Occipital lobe (tissue), 2 donors: ENCODE measurements around the gene VAT1. TPM values are rescaled to one million over a fixed set of nuclear protein-coding genes. Genes with fewer than 3 reads are reported as not detected.
"Not testable (repeated sequence)": the region's sequence is repeated elsewhere in the genome, so short reads cannot be mapped to it uniquely, and the experiment has no call there.

Experiments used
- DNase-seq: peaks from one replicate; lab custom pipeline; 2025; lab: John Stamatoyannopoulos, UW
- total RNA-seq: library from RNA; depleted of rRNA; stranded (reverse); fragments of >200 nt; gene quantifications from one replicate; pipeline ENCODE4 v1.2.3, GENCODE V29; 2014

VAT1 gene
- total RNA-seq, 1 donor from 2014 or later = 58.3 TPM

DNA sequence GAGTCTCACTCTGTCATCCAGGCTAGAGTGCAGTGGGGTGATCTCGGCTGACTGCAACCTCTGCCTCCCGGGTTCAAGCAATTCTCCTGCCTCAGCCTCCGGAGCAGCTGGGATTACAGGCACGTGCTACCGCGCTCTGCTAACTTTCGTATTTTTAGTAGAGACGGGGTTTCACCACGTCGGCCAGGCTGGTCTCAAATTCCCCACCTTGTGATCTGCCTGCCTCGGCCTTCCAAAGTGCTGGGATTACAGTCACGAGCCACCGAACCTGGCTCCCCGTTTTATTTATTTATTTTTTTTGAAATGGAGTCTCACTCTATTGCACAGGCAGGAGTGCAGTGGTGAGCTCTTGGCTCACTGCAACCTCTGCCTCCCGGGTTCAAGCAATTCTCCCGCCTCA is 46.5 kb downstream of the VAT1 start:
- DNase-seq = not testable (repeated sequence)

DNA sequence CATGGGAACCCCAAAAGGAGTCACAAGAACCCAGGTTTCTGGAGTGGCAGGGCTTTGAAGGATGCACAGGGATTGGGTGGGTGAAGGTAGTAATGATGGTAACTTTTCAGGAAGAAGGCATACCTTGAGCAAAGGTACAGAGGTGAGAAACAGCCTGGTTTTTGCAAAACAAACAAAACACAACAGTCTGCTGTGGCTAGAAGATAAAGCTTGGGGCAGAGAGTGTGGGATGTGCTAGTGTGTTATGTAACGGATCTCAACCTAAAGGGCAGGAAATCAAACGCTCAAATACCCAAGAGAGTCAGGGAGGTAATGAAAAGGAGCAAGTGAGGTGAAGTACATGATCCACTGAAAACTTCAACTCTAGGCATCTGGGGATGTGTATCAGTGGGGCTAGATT is 46.9 kb downstream of the VAT1 start:
- DNase-seq = no peak

DNA sequence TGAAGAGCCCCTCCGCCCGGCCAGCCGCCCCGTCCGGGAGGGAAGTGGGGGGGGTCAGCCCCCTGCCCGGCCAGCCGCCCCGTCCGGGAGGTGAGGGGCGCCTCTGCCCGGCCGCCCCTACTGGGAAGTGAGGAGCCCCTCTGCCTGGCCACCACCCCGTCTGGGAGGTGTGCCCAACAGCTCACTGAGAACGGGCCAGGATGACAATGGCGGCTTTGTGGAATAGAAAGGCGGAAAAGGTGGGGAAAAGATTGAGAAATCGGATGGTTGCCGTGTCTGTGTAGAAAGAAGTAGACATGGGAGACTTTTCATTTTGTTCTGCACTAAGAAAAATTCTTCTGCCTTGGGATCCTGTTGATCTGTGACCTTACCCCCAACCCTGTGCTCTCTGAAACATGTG is 48.9 kb downstream of the VAT1 start:
- not testable (repeated sequence) for DNase-seq

DNA sequence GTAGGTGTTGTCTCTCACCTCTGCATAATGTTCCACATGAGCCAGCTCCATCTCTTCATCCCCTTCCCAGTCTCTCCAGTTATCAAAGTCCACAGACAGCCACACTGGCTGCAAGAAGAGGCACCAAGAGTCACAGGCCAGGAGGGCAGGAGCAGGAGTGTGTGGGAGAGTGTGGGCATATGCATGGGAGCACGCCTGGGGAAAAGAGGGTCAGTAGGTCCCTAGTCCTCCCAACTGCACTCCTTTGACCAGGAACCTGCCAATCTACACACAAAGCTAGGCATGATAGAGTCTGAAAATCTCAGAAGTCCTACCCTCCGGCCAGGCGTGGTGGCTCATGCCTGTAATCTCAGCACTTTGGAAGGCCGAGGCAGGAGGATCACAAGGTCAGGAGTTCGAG is 50.6 kb downstream of the VAT1 start:
- DNase-seq = no peak

DNA sequence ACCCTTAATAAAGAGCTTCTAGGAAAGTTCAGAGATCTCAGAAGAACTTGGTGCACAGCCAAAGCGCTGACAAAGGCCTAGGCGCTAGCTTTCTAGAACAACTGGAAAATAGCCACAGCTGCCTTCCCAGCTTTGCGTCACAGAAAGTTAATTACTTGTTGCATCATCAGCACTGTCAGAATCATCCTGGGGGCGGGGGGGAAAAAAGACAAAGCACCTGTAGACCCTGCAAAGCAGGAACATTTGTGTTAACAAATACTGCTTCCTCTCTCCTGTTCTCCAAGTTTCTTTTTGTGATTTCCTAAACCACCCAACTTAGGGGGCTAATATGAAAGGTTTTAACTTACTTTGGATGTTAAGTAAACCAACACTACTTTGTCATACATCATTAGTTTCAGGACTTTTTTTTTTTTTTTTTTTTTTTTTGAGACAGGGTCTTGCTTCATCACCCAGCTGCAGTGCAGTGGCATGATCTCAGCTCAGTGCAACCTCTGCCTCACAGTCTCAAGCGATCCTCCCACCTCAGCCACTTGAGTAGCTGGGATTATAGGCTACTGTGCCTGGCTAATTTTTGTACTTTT is 53.1 kb downstream of the VAT1 start:
- no peak for DNase-seq

DNA sequence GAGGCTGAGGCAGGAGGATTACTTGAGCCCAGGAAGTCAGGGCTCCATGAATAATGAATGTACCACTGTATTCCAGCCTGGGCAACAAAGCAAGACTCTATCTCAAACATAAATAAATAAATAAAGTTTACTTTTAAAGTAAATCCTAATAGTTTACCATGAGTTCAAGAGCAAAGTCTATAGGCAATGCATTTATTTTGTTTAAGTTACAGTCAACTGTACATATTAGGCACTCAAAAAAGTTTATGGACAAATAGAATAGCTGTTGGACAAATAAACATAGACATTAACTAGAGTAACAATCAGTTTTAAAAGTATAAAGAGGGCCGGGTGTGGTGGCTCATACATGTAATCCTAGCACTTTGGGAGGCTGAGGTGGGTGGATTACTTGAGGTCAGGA is 54.3 kb downstream of the VAT1 start:
- no peak for DNase-seq

Other genes with a start within 250 kb of the VAT1 start
- gene VPS25, start 248.9 kb downstream of the VAT1 start, total RNA-seq = 24.5 TPM
- gene WNK4, start 241.8 kb downstream of the VAT1 start, total RNA-seq = 0.31 TPM
- gene COA3, start 223.7 kb downstream of the VAT1 start, total RNA-seq = 61.8 TPM
- 0.47 TPM for gene CNTD1, start 223.5 kb downstream of the VAT1 start, total RNA-seq
- 57.7 TPM for gene BECN1, start 198.1 kb downstream of the VAT1 start, total RNA-seq
- 39.8 TPM for gene PSME3, start 189.0 kb downstream of the VAT1 start, total RNA-seq
- 0.78 TPM for gene AOC2, start 177.8 kb downstream of the VAT1 start, total RNA-seq
- gene AOC3, start 171.2 kb downstream of the VAT1 start, total RNA-seq = 0.16 TPM
- gene G6PC1, start 121.6 kb downstream of the VAT1 start, total RNA-seq = not detected
- gene AARSD1, start 57.9 kb downstream of the VAT1 start, total RNA-seq = 26.8 TPM
- gene PTGES3L, start 42.3 kb downstream of the VAT1 start, total RNA-seq = 1.2 TPM
- gene RUNDC1, start 41.8 kb downstream of the VAT1 start, total RNA-seq = 13.3 TPM
- 891 TPM for gene RPL27, start 24.0 kb downstream of the VAT1 start, total RNA-seq
- gene IFI35, start 15.6 kb downstream of the VAT1 start, total RNA-seq = 2.5 TPM
- gene RND2, start 2.8 kb upstream of the VAT1 start, total RNA-seq = 3.6 TPM
- gene BRCA1, start 103.0 kb upstream of the VAT1 start, total RNA-seq = 6.4 TPM
- 64.3 TPM for gene NBR1, start 148.8 kb upstream of the VAT1 start, total RNA-seq
- gene TMEM106A, start 189.5 kb upstream of the VAT1 start, total RNA-seq = 0.62 TPM
- not detected for gene CCDC200, start 206.2 kb upstream of the VAT1 start, total RNA-seq
- gene RNU2-1, start 211.6 kb upstream of the VAT1 start, total RNA-seq = not detected